Endothelial cell of umbilical vein (primary cell): ENCODE measurements around the gene CCDC12.

Experiments
- CTCF ChIP-seq, 2 donors: IDR thresholded peaks; 1 replicate in 1 of 2; 2 replicates in 1 of 2; pipeline ENCODE4 v1.5.1; 2011; ENCODE audit warnings: low read length in 2 of 2, mild to moderate bottlenecking in 2 of 2, moderate library complexity in 2 of 2, control low read depth in 1 of 2, inconsistent platforms in 1 of 2, low read depth in 1 of 2; ENCODE audit not compliant: insufficient read depth in 1 of 2; ENCODE audit errors: extremely low read depth in 1 of 2
- EZH2 ChIP-seq: IDR thresholded peaks from 2 replicates; pipeline ENCODE4 v1.6.1; 2012; ENCODE audit warnings: borderline replicate concordance, low read depth, mild to moderate bottlenecking, moderate library complexity, low read length, inconsistent platforms; ENCODE audit not compliant: severe bottlenecking
- FOS ChIP-seq: IDR thresholded peaks from 2 replicates; pipeline ENCODE4 v1.6.1; 2011; ENCODE audit warnings: mild to moderate bottlenecking, low read length, moderate library complexity, borderline replicate concordance; ENCODE audit not compliant: insufficient read depth
- GATA2 ChIP-seq: IDR thresholded peaks from 2 replicates; pipeline ENCODE4 v1.7.0; 2011; ENCODE audit warnings: low read depth, mild to moderate bottlenecking, moderate library complexity, mixed read lengths, low read length; ENCODE audit not compliant: insufficient read length, insufficient read depth
- JUN ChIP-seq: IDR thresholded peaks from 2 replicates; pipeline ENCODE4 v1.6.1; 2011; ENCODE audit warnings: borderline replicate concordance, low read depth; ENCODE audit not compliant: insufficient read length, insufficient read depth
- MAX ChIP-seq: IDR thresholded peaks from 2 replicates; pipeline ENCODE4 v1.6.1; 2011; ENCODE audit not compliant: insufficient read depth, insufficient read length
- MYC ChIP-seq: IDR thresholded peaks from one replicate; pipeline ENCODE4 v1.6.1; 2011; ENCODE audit warnings: mild to moderate bottlenecking, low read depth, low read length
- POLR2A ChIP-seq: IDR thresholded peaks from 2 replicates; pipeline ENCODE4 v1.6.1; 2012; ENCODE audit warnings: low read depth, mild to moderate bottlenecking, control low read depth, low read length
- POLR2AphosphoS5 ChIP-seq: IDR thresholded peaks from 2 replicates; pipeline ENCODE4 v1.6.1; 2012; ENCODE audit warnings: low read depth, mild to moderate bottlenecking, control low read depth, low read length, moderate library complexity; ENCODE audit not compliant: insufficient read depth

DNA sequence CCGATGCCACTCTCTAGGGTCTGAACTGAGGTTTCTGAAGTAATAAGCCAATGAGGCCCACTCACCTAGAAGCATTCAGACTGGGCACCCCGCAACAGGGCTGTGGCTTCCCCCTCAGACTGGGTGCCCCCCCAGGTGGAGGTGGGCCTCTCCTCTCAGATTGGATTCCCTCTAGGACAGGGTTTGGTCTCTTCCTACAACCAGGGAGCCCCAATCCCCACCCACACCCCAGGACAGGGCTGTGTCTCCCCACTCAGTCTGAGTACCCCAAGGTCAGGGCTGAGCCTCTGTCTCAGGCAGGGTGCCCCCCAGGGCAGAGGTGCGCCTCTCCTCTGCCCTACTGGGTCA is 71.4 kb downstream of the CCDC12 start:
- no peak for TF ChIP-seq CTCF (IDR thresholded peaks at IDR 0.05; ENCODE audit: extremely low read depth in 1 of 2, insufficient read depth in 1 of 2, low read depth in 1 of 2, low read length in 2 of 2)
- no peak for TF ChIP-seq POLR2AphosphoS5
- no peak for TF ChIP-seq POLR2A
- TF ChIP-seq MAX = no peak
- TF ChIP-seq FOS = no peak
- TF ChIP-seq GATA2 = no peak
- TF ChIP-seq JUN = no peak
- TF ChIP-seq EZH2 = no peak
- TF ChIP-seq MYC = no peak
